Endodermal cell (in vitro differentiated cells): ENCODE data around the gene SENP2. TPM values are rescaled to one million over a fixed set of nuclear protein-coding genes. Genes with fewer than 3 reads are reported as not detected.

Experiments used
- DNase-seq: peaks from one replicate; pipeline ENCODE4 v3.0.0-alpha.2; 2017
- H3K27ac ChIP-seq: 2 replicates; pipeline ENCODE4 v1.5.1; 2013; ENCODE audit warnings: mild to moderate bottlenecking, low read depth, low read length, moderate library complexity
- H3K27me3 ChIP-seq: 2 replicates; pipeline ENCODE4 v1.6.1; 2013; ENCODE audit warnings: mild to moderate bottlenecking, low read length, moderate library complexity; ENCODE audit not compliant: insufficient read depth, control insufficient read depth, poor library complexity, severe bottlenecking
- H3K36me3 ChIP-seq: 2 replicates; pipeline ENCODE4 v1.7.0; 2013; ENCODE audit warnings: mild to moderate bottlenecking, low read length, moderate library complexity; ENCODE audit not compliant: control insufficient read depth, insufficient read depth
- H3K4me1 ChIP-seq: one replicate; pipeline ENCODE4 v1.7.0; 2013; ENCODE audit warnings: low read length; ENCODE audit not compliant: control insufficient read depth, insufficient read depth
- H3K4me3 ChIP-seq: 2 replicates; pipeline ENCODE4 v1.5.1; 2013; ENCODE audit warnings: mild to moderate bottlenecking, low read length, moderate library complexity
- H3K9ac ChIP-seq: 2 replicates; pipeline ENCODE4 v1.6.1; 2013; ENCODE audit warnings: mild to moderate bottlenecking, low read length, moderate library complexity; ENCODE audit not compliant: poor library complexity, severe bottlenecking; ENCODE audit errors: extremely low read depth
- H3K9me3 ChIP-seq: 2 replicates; pipeline ENCODE4 v1.6.1; 2013; ENCODE audit warnings: mild to moderate bottlenecking, low read length, moderate library complexity; ENCODE audit not compliant: control insufficient read depth
- H3K27ac Mint-ChIP-seq: 2 replicates; pipeline ENCODE4 v1.8.0; 2020; ENCODE audit warnings: mixed read lengths
- H3K27me3 Mint-ChIP-seq: 2 replicates; pipeline ENCODE4 v1.8.0; 2021; ENCODE audit warnings: mild to moderate bottlenecking, mixed read lengths; ENCODE audit not compliant: insufficient read depth
- H3K36me3 Mint-ChIP-seq: 2 replicates; pipeline ENCODE4 v1.8.0; 2020; ENCODE audit warnings: low read depth, mixed read lengths
- H3K4me1 Mint-ChIP-seq: 2 replicates; pipeline ENCODE4 v1.8.0; 2020; ENCODE audit warnings: mixed read lengths
- H3K4me3 Mint-ChIP-seq: 2 replicates; pipeline ENCODE4 v1.8.0; 2020; ENCODE audit warnings: mild to moderate bottlenecking, moderate library complexity, mixed read lengths
- H3K9me3 Mint-ChIP-seq: 2 replicates; pipeline ENCODE4 v1.8.0; 2020; ENCODE audit warnings: mild to moderate bottlenecking, mixed read lengths
- CTCF ChIP-seq: fragments of 200-600 bp; sonication (generic); conservative IDR thresholded peaks from 2 replicates; pipeline ENCODE4 v1.5.0; 2021; ENCODE audit warnings: antibody characterized with exemption, mild to moderate bottlenecking
- WGBS, 2 experiments: methylation state at CpG; one replicate each; pipeline versions ENCODE4 v1.1.5 to v1.1.7; 2013; ENCODE audit warnings: missing lambda C conversion rate in 2 of 2, mixed read lengths in 1 of 2; ENCODE audit not compliant: insufficient coverage in 1 of 2, insufficient read length in 1 of 2; 5-methylcytosine and 5-hydroxymethylcytosine counted together
- total RNA-seq, 2 donors: library from RNA; stranded (reverse); fragmentation: NEBNext Ultra II Directional in 1 of 2; extraction: Animal tissue kit (Norgen Biotek cat#: 25700) in 1 of 2; gene quantifications; 2 replicates in 1 of 2; 3 replicates in 1 of 2; pipeline ENCODE4 v1.2.1, GENCODE V29; 2021

Gene SENP2
- total RNA-seq, 2 donors from 2014 or later, result 44.6 to 46.4 TPM

GRCh38 chr3:185605566-185605965 lies 19.5 kb downstream of the SENP2 start:
- no peak for TF ChIP-seq CTCF
- H3K36me3 ChIP-seq, result peaks cover 73% of the 10 kb centered on the region
- Mint-ChIP-seq H3K27ac (no peak overlapping the region), H3K27me3 (no peaks in the 10 kb centered on the region), H3K9me3 (no peaks in the 10 kb centered on the region), H3K36me3 (peaks cover 68% of the 10 kb centered on the region), H3K4me1 (no peaks in the 10 kb centered on the region), H3K4me3 (no peak overlapping the region)
- H3K9ac ChIP-seq, result no peak overlapping the region
- H3K4me3 ChIP-seq, result no peak overlapping the region
- H3K9me3 ChIP-seq, result no peaks in the 10 kb centered on the region
- H3K27me3 ChIP-seq, result no peaks in the 10 kb centered on the region
- no peak for DNase-seq
- H3K4me1 ChIP-seq, result no peaks in the 10 kb centered on the region
- H3K27ac ChIP-seq, result no peak overlapping the region

GRCh38 chr3:185606196-185606595 lies 20.1 kb downstream of the SENP2 start:
- H3K9me3 Mint-ChIP-seq, result no peaks in the 10 kb centered on the region
- Histone ChIP-seq H3K36me3 (peaks cover 71% of the 10 kb centered on the region), H3K4me3 (no peak overlapping the region), H3K27ac (no peak overlapping the region), H3K27me3 (no peaks in the 10 kb centered on the region), H3K4me1 (no peaks in the 10 kb centered on the region), H3K9me3 (no peaks in the 10 kb centered on the region), H3K9ac (no peak overlapping the region)
- no peak for TF ChIP-seq CTCF
- no peaks in the 10 kb centered on the region for H3K27me3 Mint-ChIP-seq
- H3K4me3 Mint-ChIP-seq, result no peak overlapping the region
- H3K27ac Mint-ChIP-seq, result no peak overlapping the region
- no peak for DNase-seq
- whole genome bisulfite sequencing, 2 experiments, result 90 to 93% methylated on average over 4 of the region's 4 CpGs
- no peaks in the 10 kb centered on the region for H3K4me1 Mint-ChIP-seq
- peaks cover 67% of the 10 kb centered on the region for H3K36me3 Mint-ChIP-seq

- peaks cover 61% of the 10 kb centered on the region for H3K36me3 Mint-ChIP-seq
- TF ChIP-seq CTCF, result no peak
- H3K9ac ChIP-seq, result no peak overlapping the region
- no peak overlapping the region for H3K27ac ChIP-seq
- H3K9me3 ChIP-seq, result no peaks in the 10 kb centered on the region
- no peaks in the 10 kb centered on the region for H3K27me3 Mint-ChIP-seq
- no peaks in the 10 kb centered on the region for H3K27me3 ChIP-seq
- peaks cover 67% of the 10 kb centered on the region for H3K36me3 ChIP-seq
- H3K9me3 Mint-ChIP-seq, result no peaks in the 10 kb centered on the region
- DNase-seq, result no peak
- H3K4me1 ChIP-seq, result no peaks in the 10 kb centered on the region
- no peak overlapping the region for H3K4me3 ChIP-seq
- 94 to 100% methylated on average over 1 to 5 of the region's 6 CpGs for WGBS, 2 experiments
- H3K4me3 Mint-ChIP-seq, result no peak overlapping the region
- no peak overlapping the region for H3K27ac Mint-ChIP-seq
- no peaks in the 10 kb centered on the region for H3K4me1 Mint-ChIP-seq
These were observed 26.9 kb downstream of the SENP2 start for GRCh38 chr3:185613016-185613415.
